ENCODE data around the gene CRABP2.

GRCh38 chr1:156744344-156744743, 39.0 kb upstream of the CRABP2 start:
- TF ChIP-seq CTCF (conservative IDR thresholded peaks at IDR 0.05; ENCODE audit: low read depth, low read length): no peak
- TF ChIP-seq POLR2A (IDR thresholded peaks at IDR 0.05; ENCODE audit: low read depth, low read length): no peak
- no peak for TF ChIP-seq RCOR1 (IDR thresholded peaks at IDR 0.05; ENCODE audit: insufficient replicate concordance, low read length)
- TF ChIP-seq RFX5 (IDR thresholded peaks at IDR 0.05; ENCODE audit: low read depth, low read length): no peak
- no peak for TF ChIP-seq RAD21 (IDR thresholded peaks at IDR 0.05; ENCODE audit: low read length)
- TF ChIP-seq BHLHE40 (IDR thresholded peaks at IDR 0.05; ENCODE audit: low read depth, low read length): no peak
- TF ChIP-seq ELK1 (IDR thresholded peaks at IDR 0.05; ENCODE audit: borderline replicate concordance, low read depth, low read length): no peak
- no peak for TF ChIP-seq CEBPB (IDR thresholded peaks at IDR 0.05; ENCODE audit: low read depth, low read length)
- no peak for TF ChIP-seq MAFK (IDR thresholded peaks at IDR 0.05; ENCODE audit: low read depth, low read length)
- TF ChIP-seq SMC3 (IDR thresholded peaks at IDR 0.05; ENCODE audit: low read depth, low read length): no peak
